ENCODE measurements around the gene NFXL1. TPM values are rescaled to one million over a fixed set of nuclear protein-coding genes. Genes with fewer than 3 reads are reported as not detected.

The NFXL1 gene
- total RNA-seq, 1 experiment from 2014 or later: 15.7 TPM

DNA sequence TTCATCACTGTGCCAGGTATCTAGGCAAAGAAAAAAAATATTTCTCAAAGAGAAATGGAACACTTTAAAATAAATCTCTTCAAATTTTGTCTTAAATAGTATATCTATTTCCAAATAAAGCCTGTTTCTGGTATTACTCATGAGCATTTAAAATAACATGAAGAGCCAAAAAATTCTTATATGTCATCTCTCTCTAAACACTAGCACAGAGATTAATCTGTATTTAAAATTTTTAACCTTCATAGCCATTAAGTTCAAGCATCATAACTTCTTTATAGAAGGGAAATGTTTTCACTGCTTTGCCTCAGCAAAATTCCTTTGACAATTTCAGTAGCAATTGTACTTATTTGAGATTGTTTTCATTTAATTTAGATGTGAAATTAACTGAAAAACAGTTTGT is 71.4 kb downstream of the NFXL1 start:
- no peak for DNase-seq
- Histone ChIP-seq H3K4me2 (no peak overlapping the region), H2AFZ (no peak overlapping the region), H3K27ac (no peak overlapping the region), H3K9me2 (ENCODE audit: insufficient read depth) (no peaks in the 10 kb centered on the region), H3K4me3 (no peak overlapping the region), H4K20me1 (ENCODE audit: insufficient read depth) (no peaks in the 10 kb centered on the region), H3K79me2 (ENCODE audit: low read depth) (no peaks in the 10 kb centered on the region), H3K4me1 (replicated peaks; ENCODE audit: insufficient read depth) (no peaks in the 10 kb centered on the region), H3F3A (ENCODE audit: insufficient read depth, low read depth) (peaks cover 7% of the 10 kb centered on the region; the same call in 1 of the 2 replicates), H3K9me3 (ENCODE audit: insufficient read depth, low read depth) (no peaks in the 10 kb centered on the region), H3K27me3 (ENCODE audit: insufficient read depth, low read depth) (no peaks in the 10 kb centered on the region), H3K36me3 (ENCODE audit: low read depth) (peaks cover 20% of the 10 kb centered on the region)
- POLR2A ChIA-PET (ENCODE audit: unreplicated experiment): no interaction called here
- CTCF ChIA-PET: no interaction called here
- no peak for TF ChIP-seq EZH2 (IDR thresholded peaks at IDR 0.05; ENCODE audit: low read depth)
- TF ChIP-seq, protein P1, sequence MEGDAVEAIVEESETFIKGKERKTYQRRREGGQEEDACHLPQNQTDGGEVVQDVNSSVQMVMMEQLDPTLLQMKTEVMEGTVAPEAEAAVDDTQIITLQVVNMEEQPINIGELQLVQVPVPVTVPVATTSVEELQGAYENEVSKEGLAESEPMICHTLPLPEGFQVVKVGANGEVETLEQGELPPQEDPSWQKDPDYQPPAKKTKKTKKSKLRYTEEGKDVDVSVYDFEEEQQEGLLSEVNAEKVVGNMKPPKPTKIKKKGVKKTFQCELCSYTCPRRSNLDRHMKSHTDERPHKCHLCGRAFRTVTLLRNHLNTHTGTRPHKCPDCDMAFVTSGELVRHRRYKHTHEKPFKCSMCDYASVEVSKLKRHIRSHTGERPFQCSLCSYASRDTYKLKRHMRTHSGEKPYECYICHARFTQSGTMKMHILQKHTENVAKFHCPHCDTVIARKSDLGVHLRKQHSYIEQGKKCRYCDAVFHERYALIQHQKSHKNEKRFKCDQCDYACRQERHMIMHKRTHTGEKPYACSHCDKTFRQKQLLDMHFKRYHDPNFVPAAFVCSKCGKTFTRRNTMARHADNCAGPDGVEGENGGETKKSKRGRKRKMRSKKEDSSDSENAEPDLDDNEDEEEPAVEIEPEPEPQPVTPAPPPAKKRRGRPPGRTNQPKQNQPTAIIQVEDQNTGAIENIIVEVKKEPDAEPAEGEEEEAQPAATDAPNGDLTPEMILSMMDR (conservative IDR thresholded peaks at IDR 0.05): no peak
- intact Hi-C loops (cut with micrococcal nuclease; ENCODE audit: unreplicated experiment): no loop called here
- no TSS peak for BruUV-seq (replicated peaks)

DNA sequence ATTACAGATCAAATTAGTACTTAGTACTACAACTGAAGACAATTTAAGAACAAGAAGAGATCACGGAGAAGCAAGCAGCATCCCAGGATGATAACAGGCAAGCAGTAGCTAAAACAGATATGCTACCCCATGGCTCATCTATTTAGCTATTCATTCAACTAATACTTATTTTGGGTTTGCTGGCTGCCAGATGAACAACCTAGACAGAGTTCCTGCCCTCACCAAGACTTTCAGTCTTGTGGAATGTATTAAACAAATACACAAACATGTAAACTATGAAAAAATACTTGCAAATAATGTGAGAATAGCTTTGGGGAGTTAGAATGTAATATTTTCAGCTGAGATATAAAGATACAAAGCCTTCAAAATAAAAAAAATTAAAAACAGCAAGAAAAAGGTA is 74.1 kb downstream of the NFXL1 start:
- no peak for DNase-seq
- CTCF ChIA-PET: interaction anchor here (0.9 kb wide), 1 partner anchor 274 kb away, joined by 4 read pairs; no protein-coding TSS in a partner anchor
- H2AFZ ChIP-seq: no peak overlapping the region
- no peak overlapping the region for H3K27ac ChIP-seq
- POLR2A ChIA-PET (ENCODE audit: unreplicated experiment): no interaction called here
- BruUV-seq (replicated peaks): no TSS peak
- H3F3A ChIP-seq (ENCODE audit: insufficient read depth, low read depth): peaks cover 7% of the 10 kb centered on the region; the same call in 1 of the 2 replicates
- H3K9me3 ChIP-seq (ENCODE audit: insufficient read depth, low read depth): no peaks in the 10 kb centered on the region
- H3K36me3 ChIP-seq (ENCODE audit: low read depth): 0 out of 2 replicates have a peak, but pooled peaks cover 11% of the 10 kb centered on the region
- intact Hi-C loops (cut with micrococcal nuclease; ENCODE audit: unreplicated experiment): no loop called here
- no peaks in the 10 kb centered on the region for H3K79me2 ChIP-seq (ENCODE audit: low read depth)
- H4K20me1 ChIP-seq (ENCODE audit: insufficient read depth): no peaks in the 10 kb centered on the region
- no peak overlapping the region for H3K4me3 ChIP-seq
- no peak overlapping the region for H3K4me2 ChIP-seq
- no peaks in the 10 kb centered on the region; the same call in 1 of the 2 replicates for H3K4me1 ChIP-seq (replicated peaks; ENCODE audit: insufficient read depth)
- H3K27me3 ChIP-seq (ENCODE audit: insufficient read depth, low read depth): no peaks in the 10 kb centered on the region
- H3K9me2 ChIP-seq (ENCODE audit: insufficient read depth): no peaks in the 10 kb centered on the region
- TF ChIP-seq, protein P1 (conservative IDR thresholded peaks at IDR 0.05): no peak
- no peak for TF ChIP-seq EZH2 (IDR thresholded peaks at IDR 0.05; ENCODE audit: low read depth)

DNA sequence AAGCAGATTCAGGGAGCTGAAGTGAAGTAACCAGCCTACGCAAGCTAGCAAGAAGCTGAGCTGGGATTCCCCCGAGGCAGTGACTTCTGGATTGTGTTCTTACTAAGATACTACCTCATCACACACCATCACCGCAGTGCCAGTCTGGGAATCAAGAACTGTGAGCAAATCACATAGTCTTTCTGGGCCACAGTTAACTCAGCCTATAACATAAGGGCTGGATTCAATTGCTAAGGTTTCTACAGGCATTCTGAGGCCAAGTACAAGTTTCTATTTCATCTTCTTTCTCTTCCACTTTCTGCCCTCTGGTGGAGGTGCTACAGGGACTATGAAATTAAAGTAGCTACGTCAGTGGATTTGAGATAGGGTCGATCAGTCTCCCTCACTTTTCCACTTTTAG is 75.1 kb downstream of the NFXL1 start:
- Histone ChIP-seq H3K27ac (no peak overlapping the region), H3K9me2 (ENCODE audit: insufficient read depth) (no peaks in the 10 kb centered on the region), H3K79me2 (ENCODE audit: low read depth) (no peaks in the 10 kb centered on the region), H3K9me3 (ENCODE audit: insufficient read depth, low read depth) (no peaks in the 10 kb centered on the region), H3K4me1 (replicated peaks; ENCODE audit: insufficient read depth) (no peaks in the 10 kb centered on the region; the same call in 1 of the 2 replicates), H3K4me3 (no peak overlapping the region), H3F3A (ENCODE audit: insufficient read depth, low read depth) (peaks cover 7% of the 10 kb centered on the region; the same call in 1 of the 2 replicates), H3K36me3 (ENCODE audit: low read depth) (0 out of 2 replicates have a peak, but pooled peaks cover 10% of the 10 kb centered on the region), H2AFZ (no peak overlapping the region), H3K27me3 (ENCODE audit: insufficient read depth, low read depth) (no peaks in the 10 kb centered on the region), H4K20me1 (ENCODE audit: insufficient read depth) (no peaks in the 10 kb centered on the region), H3K4me2 (no peak overlapping the region)
- intact Hi-C loops (cut with micrococcal nuclease; ENCODE audit: unreplicated experiment): loop anchor here (5.0 kb wide), 2 partner anchors 152 to 172 kb away; no protein-coding TSS in a partner anchor
- DNase-seq: no peak
- ChIA-PET CTCF (interaction anchor here (0.6 kb wide), 1 partner anchor 556 kb away, joined by 3 read pairs; no protein-coding TSS in a partner anchor), POLR2A (ENCODE audit: unreplicated experiment) (no interaction called here)
- no TSS peak for BruUV-seq (replicated peaks)
- no peak for TF ChIP-seq EZH2 (IDR thresholded peaks at IDR 0.05; ENCODE audit: low read depth)
- TF ChIP-seq, protein P1 (conservative IDR thresholded peaks at IDR 0.05): no peak

Measured in PC-9 (cell line).